IMR-90 (cell line): ENCODE data around the gene VAMP5. TPM values are rescaled to one million over a fixed set of nuclear protein-coding genes. Genes with fewer than 3 reads are reported as not detected.

Experiments used
- ATAC-seq: fragments of 200-7000 bp; cut with Tn5 transposase; 2 replicates; pipeline ENCODE4 v1.9.1; 2020; ENCODE audit warnings: low read depth, mild to moderate bottlenecking, moderate library complexity
- BruUV-seq: library from RNA; stranded (reverse); fragments of 400-500 nt; replicated peaks from 2 replicates; lab custom pipeline; 2021; lab: Mats Ljungman, UMichigan
- CTCF ChIA-PET: fragments of 300-600 bp; formaldehyde crosslinking; extraction: SDS; loops from one replicate; lab custom pipeline; 2021; ENCODE audit warnings: antibody characterized with exemption; lab: Yijun Ruan, JAX
- POLR2A ChIA-PET: fragments of 300-600 bp; sonication (Branson Sonifier 250); formaldehyde crosslinking; loops from one replicate; lab custom pipeline; 2022; ENCODE audit warnings: antibody characterized with exemption; ENCODE audit not compliant: unreplicated experiment; lab: Charles Lee
- DNase-seq: peaks from one replicate; pipeline ENCODE4 v3.0.0; 2013
- H2AFZ ChIP-seq: replicated peaks from 2 replicates; pipeline ENCODE3; 2013; ENCODE audit warnings: low read length, mild to moderate bottlenecking; ENCODE audit not compliant: poor library complexity
- H2AK5ac ChIP-seq: 2 replicates; pipeline ENCODE4 v1.6.1; 2013; ENCODE audit warnings: low read depth, low read length, inconsistent platforms
- H2AK9ac ChIP-seq: replicated peaks from 2 replicates; pipeline ENCODE3; 2013; ENCODE audit warnings: mild to moderate bottlenecking, low read depth, low read length, moderate library complexity; ENCODE audit not compliant: poor library complexity
- H2BK120ac ChIP-seq: 2 replicates; pipeline ENCODE4 v1.6.1; 2013; ENCODE audit warnings: low read depth, low read length, inconsistent platforms
- H2BK15ac ChIP-seq: 3 replicates; pipeline ENCODE4 v1.6.1; 2013; ENCODE audit warnings: low read depth, low read length, inconsistent platforms
- H2BK20ac ChIP-seq: 2 replicates; pipeline ENCODE4 v1.6.1; 2013; ENCODE audit warnings: low read depth, mild to moderate bottlenecking, inconsistent platforms, low read length, moderate library complexity
- H2BK5ac ChIP-seq: 2 replicates; pipeline ENCODE4 v1.6.1; 2013; ENCODE audit warnings: mild to moderate bottlenecking, low read depth, low read length, inconsistent platforms; ENCODE audit not compliant: poor library complexity, severe bottlenecking
- H3K14ac ChIP-seq: replicated peaks from 2 replicates; pipeline ENCODE4 v1.6.1; 2013; ENCODE audit warnings: low read depth, low read length, inconsistent platforms
- H3K18ac ChIP-seq: 2 replicates; pipeline ENCODE4 v1.6.1; 2013; ENCODE audit warnings: low read depth, low read length, control low read depth
- H3K23ac ChIP-seq: 2 replicates; pipeline ENCODE4 v1.6.1; 2013; ENCODE audit warnings: low read depth, low read length, inconsistent platforms
- H3K27ac ChIP-seq: 2 replicates; pipeline ENCODE4 v1.5.1; 2013; ENCODE audit warnings: mild to moderate bottlenecking, control low read depth, low read length; ENCODE audit not compliant: insufficient read depth
- H3K27me3 ChIP-seq: 2 replicates; pipeline ENCODE4 v1.6.1; 2013; ENCODE audit warnings: low read length; ENCODE audit not compliant: control insufficient read depth, insufficient read depth
- H3K36me3 ChIP-seq: 2 replicates; pipeline ENCODE4 v1.6.1; 2013; ENCODE audit warnings: low read length, mixed read lengths; ENCODE audit not compliant: control insufficient read depth, insufficient read depth
- H3K4ac ChIP-seq: 2 replicates; pipeline ENCODE4 v1.6.1; 2013; ENCODE audit warnings: low read depth, low read length, inconsistent platforms
- H3K4me1 ChIP-seq: 2 replicates; pipeline ENCODE4 v1.6.1; 2013; ENCODE audit warnings: low read length, mixed read lengths; ENCODE audit not compliant: control insufficient read depth, insufficient read depth
- H3K4me2 ChIP-seq: 2 replicates; pipeline ENCODE4 v1.6.1; 2013; ENCODE audit warnings: low read depth, mild to moderate bottlenecking, control low read depth, low read length, moderate library complexity
- H3K4me3 ChIP-seq: 2 replicates; pipeline ENCODE4 v1.5.1; 2013; ENCODE audit warnings: low read depth, mild to moderate bottlenecking, control low read depth, low read length, moderate library complexity; ENCODE audit not compliant: insufficient read depth
- H3K56ac ChIP-seq: 2 replicates; pipeline ENCODE4 v1.6.1; 2013; ENCODE audit warnings: low read length, inconsistent platforms; ENCODE audit not compliant: insufficient read depth; ENCODE audit errors: extremely low read depth
- H3K79me1 ChIP-seq, 2 experiments: 2 replicates each; pipeline ENCODE4 v1.6.1; 2013; ENCODE audit warnings: low read length in 2 of 2, inconsistent platforms in 1 of 2, low read depth in 1 of 2
- H3K9ac ChIP-seq: 2 replicates; pipeline ENCODE4 v1.6.1; 2013; ENCODE audit warnings: low read depth, low read length, control low read depth
- H3K9me1 ChIP-seq: 2 replicates; pipeline ENCODE4 v1.6.1; 2013; ENCODE audit warnings: low read length, inconsistent platforms; ENCODE audit not compliant: insufficient read depth
- H3K9me3 ChIP-seq: 2 replicates; pipeline ENCODE4 v1.6.1; 2013; ENCODE audit warnings: low read length; ENCODE audit not compliant: control insufficient read depth, insufficient read depth
- H4K20me1 ChIP-seq: 2 replicates; pipeline ENCODE4 v1.6.1; 2013; ENCODE audit warnings: low read length, inconsistent platforms; ENCODE audit not compliant: insufficient read depth
- H4K5ac ChIP-seq: 2 replicates; pipeline ENCODE4 v1.6.1; 2013; ENCODE audit warnings: mild to moderate bottlenecking, low read depth, low read length, control low read depth
- H4K8ac ChIP-seq, 2 experiments: 2 replicates each; pipeline ENCODE4 v1.6.1; 2013; ENCODE audit warnings: low read depth in 2 of 2, low read length in 2 of 2, control low read depth in 1 of 2, inconsistent platforms in 1 of 2
- H4K91ac ChIP-seq: 2 replicates; pipeline ENCODE4 v1.6.1; 2013; ENCODE audit warnings: low read depth, low read length, inconsistent platforms; ENCODE audit not compliant: insufficient read depth
- CEBPB ChIP-seq: IDR thresholded peaks from 2 replicates; pipeline ENCODE4 v1.6.1; 2012; ENCODE audit warnings: low read depth, low read length, improper control_type of control experiment
- NFE2L2 ChIP-seq: fragments of 150-350 bp; IDR thresholded peaks from 2 replicates; pipeline ENCODE4 v1.6.1; 2016; ENCODE audit warnings: low read depth, mild to moderate bottlenecking, low read length
- RFX5 ChIP-seq: IDR thresholded peaks from 2 replicates; pipeline ENCODE4 v1.8.0; 2012; ENCODE audit warnings: low read depth, mild to moderate bottlenecking, low read length, moderate library complexity
- WGBS, 2 experiments: methylation state at CpG; one replicate each; pipeline versions ENCODE4 v1.1.5 to v1.1.7; 2013; ENCODE audit warnings: missing lambda C conversion rate in 2 of 2; ENCODE audit not compliant: insufficient read length in 1 of 2; ENCODE audit errors: extremely low coverage in 2 of 2; 5-methylcytosine and 5-hydroxymethylcytosine counted together
- dilution Hi-C: fragments of 300-500 bp; cut with HindIII; formaldehyde crosslinking; loops from one replicate; pipeline ENCODE4 v1.14.3; 2018; ENCODE audit warnings: low sequenced_read_pairs; ENCODE audit not compliant: unreplicated experiment
- in situ Hi-C: fragments of 300-500 bp; cut with MboI; formaldehyde crosslinking; loops from 3 replicates; pipeline ENCODE4 v1.14.3; 2019; ENCODE audit warnings: low sequenced_read_pairs, inconsistent platforms, mixed read lengths
- intact Hi-C: fragments of 100-400 bp; cut with micrococcal nuclease; formaldehyde crosslinking; loops from 2 replicates; pipeline ENCODE4 v1.10.0; 2022
- polyA plus RNA-seq, 3 experiments: library from polyadenylated mRNA; depleted of rRNA; stranded (reverse); fragments of >200 nt; gene quantifications; 2 replicates each; pipeline ENCODE4 v1.2.3, GENCODE V29; 2012; ENCODE audit warnings: low replicate concordance in 1 of 3
- total RNA-seq: library from RNA; depleted of rRNA; stranded (reverse); fragments of >200 nt; gene quantifications from 2 replicates; pipeline ENCODE4 v1.2.3, GENCODE V29; 2012
- TF ChIP-seq, protein P1 (sequence below): fragments of 150-350 bp; IDR thresholded peaks from 2 replicates; pipeline ENCODE4 v1.6.1; 2017; ENCODE audit warnings: mild to moderate bottlenecking, antibody characterized with exemption, low read length, low read depth
- TF ChIP-seq, protein P2 (sequence below): conservative IDR thresholded peaks from 2 replicates; pipeline ENCODE4 v1.5.1; 2012; ENCODE audit warnings: mild to moderate bottlenecking, low read depth, low read length, improper control_type of control experiment

The VAMP5 gene
- total and polyA plus RNA-seq, 2 of the 4 experiments (the other 2 are of a cell fraction) = 13.8 to 103 TPM

DNA sequence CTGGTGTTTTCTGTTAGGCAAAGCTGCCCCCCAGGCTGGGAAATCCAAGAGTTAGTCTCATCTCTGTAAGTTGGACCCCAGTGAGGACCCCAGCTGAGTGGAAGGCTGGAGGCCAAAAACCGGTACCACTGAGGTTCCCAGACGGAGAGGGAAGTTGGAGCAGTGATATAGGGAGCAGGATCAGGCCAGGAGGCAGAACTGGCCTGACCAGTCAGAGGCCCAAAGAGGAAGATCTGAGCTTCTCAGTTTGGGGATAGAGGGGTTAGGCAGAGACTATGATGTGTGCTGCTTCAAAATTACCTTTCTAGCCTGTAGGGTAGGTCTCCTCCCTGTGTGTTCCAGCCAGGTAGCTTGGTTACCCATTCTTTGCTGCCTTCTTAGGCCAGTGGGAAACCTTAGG lies 6.7 kb downstream of the VAMP5 start:
- H3K23ac ChIP-seq = peak overlapping the region; percentile 32
- H3K27me3 ChIP-seq = no peaks in the 10 kb centered on the region
- no peak for TF ChIP-seq CEBPB
- TF ChIP-seq, protein P1, sequence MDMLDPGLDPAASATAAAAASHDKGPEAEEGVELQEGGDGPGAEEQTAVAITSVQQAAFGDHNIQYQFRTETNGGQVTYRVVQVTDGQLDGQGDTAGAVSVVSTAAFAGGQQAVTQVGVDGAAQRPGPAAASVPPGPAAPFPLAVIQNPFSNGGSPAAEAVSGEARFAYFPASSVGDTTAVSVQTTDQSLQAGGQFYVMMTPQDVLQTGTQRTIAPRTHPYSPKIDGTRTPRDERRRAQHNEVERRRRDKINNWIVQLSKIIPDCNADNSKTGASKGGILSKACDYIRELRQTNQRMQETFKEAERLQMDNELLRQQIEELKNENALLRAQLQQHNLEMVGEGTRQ = no peak
- TF ChIP-seq RFX5 = no peak
- no peak for TF ChIP-seq NFE2L2
- TF ChIP-seq, protein P2, sequence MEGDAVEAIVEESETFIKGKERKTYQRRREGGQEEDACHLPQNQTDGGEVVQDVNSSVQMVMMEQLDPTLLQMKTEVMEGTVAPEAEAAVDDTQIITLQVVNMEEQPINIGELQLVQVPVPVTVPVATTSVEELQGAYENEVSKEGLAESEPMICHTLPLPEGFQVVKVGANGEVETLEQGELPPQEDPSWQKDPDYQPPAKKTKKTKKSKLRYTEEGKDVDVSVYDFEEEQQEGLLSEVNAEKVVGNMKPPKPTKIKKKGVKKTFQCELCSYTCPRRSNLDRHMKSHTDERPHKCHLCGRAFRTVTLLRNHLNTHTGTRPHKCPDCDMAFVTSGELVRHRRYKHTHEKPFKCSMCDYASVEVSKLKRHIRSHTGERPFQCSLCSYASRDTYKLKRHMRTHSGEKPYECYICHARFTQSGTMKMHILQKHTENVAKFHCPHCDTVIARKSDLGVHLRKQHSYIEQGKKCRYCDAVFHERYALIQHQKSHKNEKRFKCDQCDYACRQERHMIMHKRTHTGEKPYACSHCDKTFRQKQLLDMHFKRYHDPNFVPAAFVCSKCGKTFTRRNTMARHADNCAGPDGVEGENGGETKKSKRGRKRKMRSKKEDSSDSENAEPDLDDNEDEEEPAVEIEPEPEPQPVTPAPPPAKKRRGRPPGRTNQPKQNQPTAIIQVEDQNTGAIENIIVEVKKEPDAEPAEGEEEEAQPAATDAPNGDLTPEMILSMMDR = no peak
- H3K4me1 ChIP-seq = peaks cover 22% of the 10 kb centered on the region
- peak overlapping the region; percentile 92 for H2BK5ac ChIP-seq
- H4K91ac ChIP-seq = peak overlapping the region; percentile 77
- peaks cover 27 to 72% of the 10 kb centered on the region in 2 experiments for H3K79me1 ChIP-seq
- peak overlapping the region; percentile 63 for H2BK20ac ChIP-seq
- H2BK120ac ChIP-seq = peak overlapping the region; percentile 77
- DNase-seq (no peak), ATAC-seq (no peak)
- dilution Hi-C loops = no loop called here
- H3K18ac ChIP-seq = peak overlapping the region; percentile 74
- H3K27ac ChIP-seq = peak overlapping the region; percentile 38
- peak overlapping the region; percentile 14; the same call in 1 of the 2 replicates for H3K9ac ChIP-seq
- H3K36me3 ChIP-seq = no peaks in the 10 kb centered on the region
- peaks cover 7% of the 10 kb centered on the region; the same call in 1 of the 2 replicates for H4K20me1 ChIP-seq
- H3K56ac ChIP-seq = peak overlapping the region; percentile 66
- peak overlapping the region; percentile 77 for H2AK9ac ChIP-seq
- H4K8ac ChIP-seq = peak overlapping the region; percentile 14 to 74
- peak overlapping the region; percentile 63; the same call in 2 of the 3 replicates for H2BK15ac ChIP-seq
- peak overlapping the region; percentile 90 for H3K14ac ChIP-seq
- no peaks in the 10 kb centered on the region for H3K9me3 ChIP-seq
- BruUV-seq = no TSS peak
- intact Hi-C loops = no loop called here
- H3K4me3 ChIP-seq = no peak overlapping the region
- peaks cover 27% of the 10 kb centered on the region for H3K9me1 ChIP-seq
- peak overlapping the region; percentile 80 for H3K4ac ChIP-seq
- POLR2A ChIA-PET = interaction anchor here (0.7 to 1.3 kb wide), 2 partner anchors 59 to 171 kb away, joined by 3 read pairs; no protein-coding TSS in a partner anchor
- H3K4me2 ChIP-seq = peak overlapping the region; percentile 17
- peak overlapping the region; percentile 93 for H2AK5ac ChIP-seq
- in situ Hi-C loops = no loop called here
- H4K5ac ChIP-seq = peak overlapping the region; percentile 51
- H2AFZ ChIP-seq = peak overlapping the region; percentile 29
- CTCF ChIA-PET = no interaction called here
- 100% methylated on average over 2 of the region's 2 CpGs; no CpG with 5 or more reads in 1 of the 2 experiments for WGBS, 2 experiments
